Naive thymus-derived CD4-positive, alpha-beta T cell (primary cell): Measurements from ENCODE around the gene PGLYRP1. TPM values are rescaled to one million over a fixed set of nuclear protein-coding genes. Genes with fewer than 3 reads are reported as not detected.

Experiments
- ATAC-seq: fragments of 150-1000 bp; cut with Tn5 transposase; 2 replicates; pipeline ENCODE4 v1.10.0; 2021; ENCODE audit warnings: mild to moderate bottlenecking, moderate library complexity
- CTCF ChIA-PET: fragments of 350-600 bp; sonication (Branson Sonifier 250); formaldehyde crosslinking; loops from one replicate; lab custom pipeline; 2021; ENCODE audit warnings: antibody characterized with exemption; lab: Charles Lee
- POLR2A ChIA-PET: fragments of 350-600 bp; sonication (Branson Sonifier 250); formaldehyde crosslinking; loops from one replicate; lab custom pipeline; 2021; ENCODE audit warnings: antibody characterized with exemption, inconsistent platforms; lab: Charles Lee
- DNase-seq, 9 donors: peaks; one replicate each; pipeline versions ENCODE4 v3.0.0 to v3.0.0-alpha.2; 2020 to 2022; ENCODE audit warnings: mixed read lengths in 1 of 9
- H3K27ac ChIP-seq: one replicate; pipeline ENCODE4 v1.7.0; 2013; ENCODE audit warnings: mild to moderate bottlenecking, low read depth, low read length, moderate library complexity
- H3K27me3 ChIP-seq, 2 donors: one replicate each; pipeline ENCODE4 v1.7.0; 2013; ENCODE audit warnings: low read length in 2 of 2, mild to moderate bottlenecking in 2 of 2, moderate library complexity in 2 of 2; ENCODE audit not compliant: control insufficient read depth in 2 of 2, insufficient read depth in 2 of 2
- H3K36me3 ChIP-seq, 3 experiments: 1 replicate in 2 of 3; 2 replicates in 1 of 3; pipeline ENCODE4 v1.7.0; 2013; ENCODE audit warnings: low read length in 3 of 3, mild to moderate bottlenecking in 3 of 3, moderate library complexity in 1 of 3; ENCODE audit not compliant: insufficient read depth in 3 of 3, control insufficient read depth in 2 of 3
- H3K4me1 ChIP-seq, 2 donors: one replicate each; pipeline ENCODE4 v1.7.0; 2013; ENCODE audit warnings: low read length in 2 of 2, mild to moderate bottlenecking in 2 of 2, moderate library complexity in 1 of 2; ENCODE audit not compliant: control insufficient read depth in 2 of 2, insufficient read depth in 2 of 2
- H3K4me3 ChIP-seq: 2 replicates; pipeline ENCODE4 v1.7.0; 2013; ENCODE audit warnings: mild to moderate bottlenecking, low read length
- H3K9me3 ChIP-seq, 3 experiments: 1 replicate in 2 of 3; 2 replicates in 1 of 3; pipeline ENCODE4 v1.7.0; 2013; ENCODE audit warnings: low read length in 3 of 3; ENCODE audit not compliant: control insufficient read depth in 2 of 3
- H3K27ac Mint-ChIP-seq, 9 donors: one replicate each; pipeline ENCODE4 v1.8.0; 2020 to 2022; ENCODE audit warnings: mixed read lengths in 9 of 9, mild to moderate bottlenecking in 8 of 9, moderate library complexity in 5 of 9, inconsistent platforms in 2 of 9
- H3K27me3 Mint-ChIP-seq, 5 donors: one replicate each; pipeline ENCODE4 v1.8.0; 2021 to 2022; ENCODE audit warnings: mixed read lengths in 5 of 5, mild to moderate bottlenecking in 1 of 5
- H3K36me3 Mint-ChIP-seq, 5 donors: one replicate each; pipeline ENCODE4 v1.8.0; 2020 to 2022; ENCODE audit warnings: mixed read lengths in 5 of 5, mild to moderate bottlenecking in 3 of 5, inconsistent platforms in 1 of 5
- H3K4me1 Mint-ChIP-seq, 7 donors: one replicate each; pipeline ENCODE4 v1.8.0; 2020 to 2022; ENCODE audit warnings: mixed read lengths in 7 of 7, mild to moderate bottlenecking in 3 of 7, inconsistent platforms in 1 of 7
- H3K4me3 Mint-ChIP-seq, 10 donors: one replicate each; pipeline ENCODE4 v1.8.0; 2020 to 2022; ENCODE audit warnings: mild to moderate bottlenecking in 10 of 10, mixed read lengths in 10 of 10, moderate library complexity in 6 of 10, inconsistent platforms in 2 of 10
- H3K9me3 Mint-ChIP-seq, 11 donors: one replicate each; pipeline ENCODE4 v1.8.0; 2020 to 2022; ENCODE audit warnings: mixed read lengths in 11 of 11, mild to moderate bottlenecking in 4 of 11, inconsistent platforms in 1 of 11, moderate library complexity in 1 of 11
- intact Hi-C, 2 donors: fragments of 100-400 bp; cut with micrococcal nuclease; formaldehyde crosslinking; loops; one replicate each; pipeline ENCODE4 v1.15.1; 2023
- polyA plus RNA-seq, 2 donors: library from polyadenylated mRNA; unstranded; fragments of 300-500 nt; fragmentation: Illumina TruSeq; gene quantifications; one replicate each; pipeline ENCODE4 v1.2.3, GENCODE V29; 2021
- total RNA-seq, 6 experiments: library from RNA in 5 of 6; stranded (reverse) in 5 of 6; gene quantifications; 1 replicate in 5 of 6; 2 replicates in 1 of 6; pipeline ENCODE4 v1.2.3 and lab custom pipeline; 2021 to 2026

The PGLYRP1 gene
- total and polyA plus RNA-seq, 7 experiments from 2014 or later: not detected

- Mint-ChIP-seq H3K36me3 (peaks cover 0 to 8% (median 6%) of the 10 kb centered on the region in 5 donors), H3K4me1 (peaks cover 8 to 19% (median 12%) of the 10 kb centered on the region in 7 donors), H3K4me3 (peak overlapping the region in 3 of 10 donors; percentile 9 to 64 (median 34)), H3K27ac (no peak overlapping the region), H3K27me3 (peaks cover 3 to 13% (median 7%) of the 10 kb centered on the region in 5 donors), H3K9me3 (no peaks in the 10 kb centered on the region)
- DNase-seq (no peak), ATAC-seq (no peak)
- CTCF ChIA-PET: interaction anchor here (0.7 to 1.7 kb wide), 3 partner anchors 15 to 547 kb away, joined by 3 to 7 read pairs (median 3); partner anchors contain the start of gene IRF2BP1
- Histone ChIP-seq H3K4me1 (peaks cover 5% of the 10 kb centered on the region in 2 donors), H3K27me3 (no peaks in the 10 kb centered on the region), H3K9me3 (no peaks in the 10 kb centered on the region), H3K36me3 (peaks cover 0 to 6% (median 0%) of the 10 kb centered on the region in 3 experiments), H3K27ac (peak overlapping the region; percentile 58), H3K4me3 (peak overlapping the region; percentile 73)
- POLR2A ChIA-PET: interaction anchor here (0.8 to 1.8 kb wide), 4 partner anchors 28 to 108 kb away, joined by 3 to 7 read pairs (median 5); partner anchors contain the start of genes IRF2BP1 and MYPOP
- intact Hi-C loops: loop anchor here (2.0 to 10.0 kb wide), 8 partner anchors 14 to 1350 kb away; partner anchors contain the start of genes DHX34 (in 1 of the 2), DMWD (in 1 of the 2), POLR1G (in 1 of the 2) and PPP1R13L (in 1 of the 2)
These were observed 28.3 kb downstream of the PGLYRP1 start for GRCh38 chr19:45994456-45994997.

- no peaks in the 10 kb centered on the region for H3K4me1 Mint-ChIP-seq
- Histone ChIP-seq H3K4me1 (no peaks in the 10 kb centered on the region), H3K4me3 (no peak overlapping the region), H3K36me3 (no peaks in the 10 kb centered on the region), H3K27me3 (no peaks in the 10 kb centered on the region), H3K27ac (no peak overlapping the region), H3K9me3 (no peaks in the 10 kb centered on the region)
- intact Hi-C loops: loop anchor here (10.0 kb wide), 4 partner anchors 195 to 1355 kb away; partner anchors contain the start of genes DHX34 (in 1 of the 2), DMWD (in 1 of the 2), POLR1G (in 1 of the 2) and PPP1R13L (in 1 of the 2)
- H3K9me3 Mint-ChIP-seq: no peaks in the 10 kb centered on the region
- H3K4me3 Mint-ChIP-seq: no peak overlapping the region
- CTCF ChIA-PET: no interaction called here
- peaks cover 6 to 29% (median 19%) of the 10 kb centered on the region in 5 donors for H3K27me3 Mint-ChIP-seq
- DNase-seq (no peak), ATAC-seq (no peak)
- H3K27ac Mint-ChIP-seq: peak overlapping the region in 1 of 9 donors; percentile 1
- POLR2A ChIA-PET: no interaction called here
- no peaks in the 10 kb centered on the region for H3K36me3 Mint-ChIP-seq
These were observed 32.6 kb downstream of the PGLYRP1 start for GRCh38 chr19:45990113-45990728.

GRCh38 chr19:45985321-45985720 is 37.5 kb downstream of the PGLYRP1 start:
- intact Hi-C loops: no loop called here
- no peaks in the 10 kb centered on the region for H3K27me3 ChIP-seq
- H3K36me3 ChIP-seq: no peaks in the 10 kb centered on the region
- no peak overlapping the region for H3K4me3 ChIP-seq
- no peak overlapping the region for H3K27ac ChIP-seq
- no peaks in the 10 kb centered on the region for H3K4me1 ChIP-seq
- Mint-ChIP-seq H3K9me3 (peaks cover 0 to 4% (median 0%) of the 10 kb centered on the region in 11 donors), H3K27me3 (peaks cover 17 to 40% (median 27%) of the 10 kb centered on the region in 5 donors), H3K36me3 (no peaks in the 10 kb centered on the region), H3K27ac (no peak overlapping the region), H3K4me3 (no peak overlapping the region), H3K4me1 (no peaks in the 10 kb centered on the region)
- ChIA-PET CTCF (no interaction called here), POLR2A (no interaction called here)
- ATAC-seq (no peak), DNase-seq (no peak)
- H3K9me3 ChIP-seq: no peaks in the 10 kb centered on the region

GRCh38 chr19:45981350-45981749 is 41.5 kb downstream of the PGLYRP1 start:
- Mint-ChIP-seq H3K27ac (no peak overlapping the region), H3K4me1 (no peaks in the 10 kb centered on the region), H3K4me3 (no peak overlapping the region), H3K27me3 (peaks cover 15 to 49% (median 25%) of the 10 kb centered on the region in 5 donors), H3K9me3 (peaks cover 0 to 4% (median 0%) of the 10 kb centered on the region in 11 donors), H3K36me3 (no peaks in the 10 kb centered on the region)
- no peak for ATAC-seq
- no peaks in the 10 kb centered on the region for H3K4me1 ChIP-seq
- no peaks in the 10 kb centered on the region for H3K36me3 ChIP-seq
- ChIA-PET CTCF (no interaction called here), POLR2A (no interaction called here)
- intact Hi-C loops: no loop called here
- no peaks in the 10 kb centered on the region for H3K9me3 ChIP-seq
- H3K4me3 ChIP-seq: no peak overlapping the region
- no peak overlapping the region for H3K27ac ChIP-seq
- H3K27me3 ChIP-seq: no peaks in the 10 kb centered on the region
- DNase-seq: no peak

GRCh38 chr19:45978156-45978555 is 44.7 kb downstream of the PGLYRP1 start:
- H3K9me3 Mint-ChIP-seq: peaks cover 0 to 1% (median 0%) of the 10 kb centered on the region in 11 donors
- no peak for ATAC-seq
- Histone ChIP-seq H3K4me1 (no peaks in the 10 kb centered on the region), H3K9me3 (no peaks in the 10 kb centered on the region), H3K4me3 (no peak overlapping the region), H3K36me3 (no peaks in the 10 kb centered on the region), H3K27ac (no peak overlapping the region), H3K27me3 (peaks cover 0 to 11% of the 10 kb centered on the region in 2 donors)
- H3K4me1 Mint-ChIP-seq: peaks cover 0 to 8% (median 4%) of the 10 kb centered on the region in 7 donors
- ChIA-PET CTCF (no interaction called here), POLR2A (interaction anchor here (1.6 kb wide), 1 partner anchor 18 kb away, joined by 3 read pairs; the partner anchor contains the start of gene CCDC61)
- H3K27ac Mint-ChIP-seq: no peak overlapping the region
- intact Hi-C loops: no loop called here
- H3K27me3 Mint-ChIP-seq: peaks cover 34 to 67% (median 46%) of the 10 kb centered on the region in 5 donors
- no peak for DNase-seq
- H3K4me3 Mint-ChIP-seq: no peak overlapping the region
- peaks cover 0 to 3% (median 0%) of the 10 kb centered on the region in 5 donors for H3K36me3 Mint-ChIP-seq

- Mint-ChIP-seq H3K27me3 (peaks cover 48 to 70% (median 55%) of the 10 kb centered on the region in 5 donors), H3K4me3 (no peak overlapping the region), H3K36me3 (peaks cover 0 to 9% (median 2%) of the 10 kb centered on the region in 5 donors), H3K27ac (no peak overlapping the region), H3K9me3 (peaks cover 0 to 2% (median 0%) of the 10 kb centered on the region in 11 donors), H3K4me1 (peaks cover 15 to 23% (median 17%) of the 10 kb centered on the region in 7 donors)
- Histone ChIP-seq H3K27me3 (peaks cover 0 to 11% of the 10 kb centered on the region in 2 donors), H3K27ac (no peak overlapping the region), H3K4me1 (peaks cover 11 to 12% of the 10 kb centered on the region in 2 donors), H3K4me3 (no peak overlapping the region), H3K9me3 (no peaks in the 10 kb centered on the region), H3K36me3 (no peaks in the 10 kb centered on the region)
- POLR2A ChIA-PET: no interaction called here
- ATAC-seq (no peak), DNase-seq (no peak)
- CTCF ChIA-PET: no interaction called here
- intact Hi-C loops: no loop called here
These were observed 46.7 kb downstream of the PGLYRP1 start for GRCh38 chr19:45976178-45976577.
